ENCODE measurements around the gene ERMN.

Gene ERMN

DNA sequence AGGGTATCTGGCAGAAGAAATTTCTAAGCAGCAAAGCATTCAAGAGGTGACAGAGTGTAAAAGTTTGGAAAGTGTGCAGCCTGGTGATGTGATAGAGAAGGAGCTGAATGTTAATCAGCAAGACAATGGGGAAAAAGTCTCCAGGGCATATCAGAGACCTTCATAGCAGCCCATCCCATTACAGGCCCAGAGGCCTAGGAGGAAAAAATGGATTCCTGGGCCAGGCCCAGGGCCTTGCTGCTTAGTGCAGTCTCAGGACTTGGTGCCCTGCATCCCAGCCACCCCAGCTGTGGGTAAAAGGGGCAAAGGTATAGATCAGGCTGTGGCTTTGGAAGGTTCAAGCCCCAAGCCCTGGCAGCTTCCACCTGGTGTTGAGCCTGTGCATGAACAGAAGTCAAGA lies 35.9 kb upstream of the ERMN start:
- H3K79me2 ChIP-seq (ENCODE audit: insufficient read depth, low read length): no peaks in the 10 kb centered on the region
- H3K4me3 ChIP-seq (ENCODE audit: low read depth, low read length, poor library complexity, severe bottlenecking): no peak overlapping the region
- H2AFZ ChIP-seq (ENCODE audit: low read length): no peak overlapping the region
- H3K9me2 ChIP-seq (ENCODE audit: low read depth, low read length): no peaks in the 10 kb centered on the region
- no peaks in the 10 kb centered on the region for H3K27me3 ChIP-seq (ENCODE audit: insufficient read depth, low read length)
- no peaks in the 10 kb centered on the region for H3K36me3 ChIP-seq (ENCODE audit: insufficient read depth, low read length)
- H3K4me2 ChIP-seq (ENCODE audit: low read length): no peak overlapping the region
- no peaks in the 10 kb centered on the region for H4K20me1 ChIP-seq (ENCODE audit: insufficient read depth, low read length)
- 0 out of 2 replicates have a peak, but pooled peaks cover 3% of the 10 kb centered on the region for H3K9me3 ChIP-seq (ENCODE audit: low read length)
- H3F3A ChIP-seq (ENCODE audit: insufficient read depth, low read length): no peaks in the 10 kb centered on the region
- TF ChIP-seq EZH2 (IDR thresholded peaks at IDR 0.05; ENCODE audit: borderline replicate concordance, low read length): no peak
- TF ChIP-seq, protein P1, sequence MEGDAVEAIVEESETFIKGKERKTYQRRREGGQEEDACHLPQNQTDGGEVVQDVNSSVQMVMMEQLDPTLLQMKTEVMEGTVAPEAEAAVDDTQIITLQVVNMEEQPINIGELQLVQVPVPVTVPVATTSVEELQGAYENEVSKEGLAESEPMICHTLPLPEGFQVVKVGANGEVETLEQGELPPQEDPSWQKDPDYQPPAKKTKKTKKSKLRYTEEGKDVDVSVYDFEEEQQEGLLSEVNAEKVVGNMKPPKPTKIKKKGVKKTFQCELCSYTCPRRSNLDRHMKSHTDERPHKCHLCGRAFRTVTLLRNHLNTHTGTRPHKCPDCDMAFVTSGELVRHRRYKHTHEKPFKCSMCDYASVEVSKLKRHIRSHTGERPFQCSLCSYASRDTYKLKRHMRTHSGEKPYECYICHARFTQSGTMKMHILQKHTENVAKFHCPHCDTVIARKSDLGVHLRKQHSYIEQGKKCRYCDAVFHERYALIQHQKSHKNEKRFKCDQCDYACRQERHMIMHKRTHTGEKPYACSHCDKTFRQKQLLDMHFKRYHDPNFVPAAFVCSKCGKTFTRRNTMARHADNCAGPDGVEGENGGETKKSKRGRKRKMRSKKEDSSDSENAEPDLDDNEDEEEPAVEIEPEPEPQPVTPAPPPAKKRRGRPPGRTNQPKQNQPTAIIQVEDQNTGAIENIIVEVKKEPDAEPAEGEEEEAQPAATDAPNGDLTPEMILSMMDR (IDR thresholded peaks at IDR 0.05; ENCODE audit: low read length): no peak
- peaks cover 13% of the 10 kb centered on the region for H3K4me1 ChIP-seq (ENCODE audit: insufficient read depth, low read length, severe bottlenecking)
- no peak overlapping the region for H3K27ac ChIP-seq (ENCODE audit: low read depth, low read length, poor library complexity, severe bottlenecking)
- H3K9ac ChIP-seq (ENCODE audit: low read length): no peak overlapping the region

DNA sequence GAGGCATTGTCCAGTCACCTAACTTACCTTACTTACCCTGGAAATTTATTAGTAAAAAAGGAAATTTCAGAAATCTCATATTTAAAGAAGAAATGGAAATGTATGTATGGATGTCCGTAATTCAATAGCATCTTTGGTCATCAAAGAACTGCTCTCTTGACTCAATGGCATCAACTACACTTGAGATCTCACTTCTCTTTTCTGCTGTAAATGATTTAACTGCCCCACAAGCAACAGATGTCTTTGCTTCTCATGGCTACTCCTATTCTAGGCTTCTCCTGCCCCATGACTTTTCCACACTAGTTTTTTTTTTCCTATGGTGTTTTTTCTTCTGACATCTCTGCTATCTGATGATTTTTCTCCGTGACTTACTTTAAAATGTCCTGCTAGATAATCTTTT lies 34.0 kb upstream of the ERMN start:
- no peaks in the 10 kb centered on the region for H3K36me3 ChIP-seq (ENCODE audit: insufficient read depth, low read length)

DNA sequence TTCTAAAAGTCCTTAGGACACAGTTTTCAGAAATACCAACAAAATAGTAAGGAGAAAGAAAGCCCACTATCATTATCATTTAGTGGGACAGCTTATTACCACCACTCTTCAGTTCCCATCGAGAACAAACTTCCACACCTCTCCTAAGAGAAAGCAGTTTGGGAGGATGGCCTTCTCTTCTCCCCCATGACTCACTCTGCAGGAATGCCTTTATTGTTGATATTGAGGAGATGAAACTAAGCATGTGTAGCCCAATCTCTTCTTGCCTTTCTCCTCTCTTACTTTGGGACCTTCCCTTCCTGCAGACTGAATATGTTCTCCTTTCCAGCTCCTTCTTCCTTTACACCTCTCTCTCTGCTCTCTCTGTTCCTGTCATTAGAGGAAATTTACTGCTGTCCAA lies 30.0 kb upstream of the ERMN start:
- no peaks in the 10 kb centered on the region for H3K9me3 ChIP-seq (ENCODE audit: low read length)
- no peaks in the 10 kb centered on the region for H3K27me3 ChIP-seq (ENCODE audit: insufficient read depth, low read length)
- no peak for TF ChIP-seq EZH2 (IDR thresholded peaks at IDR 0.05; ENCODE audit: borderline replicate concordance, low read length)
- TF ChIP-seq, protein P1 (IDR thresholded peaks at IDR 0.05; ENCODE audit: low read length): no peak
- H3K79me2 ChIP-seq (ENCODE audit: insufficient read depth, low read length): no peaks in the 10 kb centered on the region
- no peaks in the 10 kb centered on the region for H3K4me1 ChIP-seq (ENCODE audit: insufficient read depth, low read length, severe bottlenecking)
- H4K20me1 ChIP-seq (ENCODE audit: insufficient read depth, low read length): no peaks in the 10 kb centered on the region
- H3K4me2 ChIP-seq (ENCODE audit: low read length): no peak overlapping the region
- H2AFZ ChIP-seq (ENCODE audit: low read length): no peak overlapping the region
- H3K27ac ChIP-seq (ENCODE audit: low read depth, low read length, poor library complexity, severe bottlenecking): no peak overlapping the region
- H3K9me2 ChIP-seq (ENCODE audit: low read depth, low read length): no peaks in the 10 kb centered on the region
- no peak overlapping the region for H3K9ac ChIP-seq (ENCODE audit: low read length)
- no peaks in the 10 kb centered on the region for H3K36me3 ChIP-seq (ENCODE audit: insufficient read depth, low read length)
- H3K4me3 ChIP-seq (ENCODE audit: low read depth, low read length, poor library complexity, severe bottlenecking): no peak overlapping the region
- H3F3A ChIP-seq (ENCODE audit: insufficient read depth, low read length): no peaks in the 10 kb centered on the region

More for the DNA sequence above, 34.0 kb upstream of the ERMN start:
- Histone ChIP-seq H3K9ac (ENCODE audit: low read length) (no peak overlapping the region), H3K9me3 (ENCODE audit: low read length) (0 out of 2 replicates have a peak, but pooled peaks cover 3% of the 10 kb centered on the region), H3K27ac (ENCODE audit: low read depth, low read length, poor library complexity, severe bottlenecking) (no peak overlapping the region), H3F3A (ENCODE audit: insufficient read depth, low read length) (no peaks in the 10 kb centered on the region), H2AFZ (ENCODE audit: low read length) (no peak overlapping the region), H3K27me3 (ENCODE audit: insufficient read depth, low read length) (no peaks in the 10 kb centered on the region), H3K4me1 (ENCODE audit: insufficient read depth, low read length, severe bottlenecking) (peaks cover 8% of the 10 kb centered on the region), H3K9me2 (ENCODE audit: low read depth, low read length) (no peaks in the 10 kb centered on the region), H3K4me3 (ENCODE audit: low read depth, low read length, poor library complexity, severe bottlenecking) (no peak overlapping the region), H3K4me2 (ENCODE audit: low read length) (no peak overlapping the region), H3K79me2 (ENCODE audit: insufficient read depth, low read length) (no peaks in the 10 kb centered on the region), H4K20me1 (ENCODE audit: insufficient read depth, low read length) (no peaks in the 10 kb centered on the region)
- TF ChIP-seq, protein P1 (IDR thresholded peaks at IDR 0.05; ENCODE audit: low read length): no peak
- no peak for TF ChIP-seq EZH2 (IDR thresholded peaks at IDR 0.05; ENCODE audit: borderline replicate concordance, low read length)

All from OCI-LY1 (cell line).